ENCODE results near the gene SRL.
A peak's percentile ranks its signal among the peaks of the same experiment; 100 is the strongest.

DNA sequence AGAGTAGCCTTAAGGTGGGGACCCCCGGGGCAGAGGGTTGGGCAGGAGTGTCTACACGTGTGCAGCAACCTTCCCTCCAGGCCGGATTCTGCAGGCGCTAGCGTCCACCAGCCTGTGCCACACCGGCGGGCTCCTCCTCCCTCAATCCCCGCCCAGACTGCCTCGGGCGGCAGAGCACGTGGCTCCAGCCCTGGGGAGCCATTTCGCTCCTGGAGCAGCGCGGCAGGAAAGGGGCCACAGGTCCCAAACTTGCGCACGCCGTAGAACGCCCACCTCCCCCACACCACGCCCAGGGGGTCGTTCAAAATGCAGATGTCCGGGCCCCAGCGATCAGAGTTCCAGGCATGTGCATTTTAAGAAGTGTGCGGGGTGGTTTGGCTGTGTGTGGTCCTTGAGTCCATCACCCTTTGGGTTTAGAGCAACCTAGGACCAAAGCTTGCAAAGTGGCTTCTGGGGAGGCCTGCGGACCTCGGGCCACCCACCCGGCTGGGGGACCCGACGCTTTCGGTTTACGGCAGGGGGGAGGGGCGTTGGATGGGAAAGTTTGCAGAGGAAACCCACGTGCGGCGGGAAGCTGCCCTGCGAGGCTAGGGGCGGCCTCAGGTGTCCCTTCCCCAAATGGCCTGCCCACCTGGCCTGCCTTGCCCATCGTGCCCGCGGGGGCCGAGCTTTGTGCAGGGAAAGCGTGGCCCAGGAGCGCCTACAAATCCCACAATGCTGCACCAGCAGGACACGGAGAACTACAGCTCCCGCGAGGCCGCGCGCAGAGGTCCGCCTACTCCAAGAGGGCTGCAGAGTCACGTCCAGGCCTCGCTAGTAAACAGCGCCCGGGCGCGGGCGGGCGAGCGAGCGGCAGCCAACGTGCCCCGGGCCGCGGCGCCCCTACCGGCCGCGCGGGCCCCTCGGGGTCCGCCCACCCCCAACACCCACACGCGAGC is 29.6 kb upstream of the SRL start:
- TF ChIP-seq POLR2A (IDR thresholded peaks at IDR 0.05; ENCODE audit: low read length) (peak; percentile 64), GATA1 (IDR thresholded peaks at IDR 0.05; ENCODE audit: low read depth, low read length) (no peak)

Measured in erythroblast (primary cell).